Transverse colon (tissue), 4 donors: ENCODE data around the gene ACACA. TPM values are rescaled to one million over a fixed set of nuclear protein-coding genes. Genes with fewer than 3 reads are reported as not detected.

Source experiments
- DNase-seq: peaks from one replicate; pipeline ENCODE4 v3.0.0-alpha.2; 2019
- H3K27ac ChIP-seq, 4 donors: fragments of 200-600 bp; sonication (generic); 2 replicates each; pipeline ENCODE4 v1.5.1; 2016 to 2018; ENCODE audit warnings: inconsistent platforms in 4 of 4
- H3K27me3 ChIP-seq: fragments of 200-600 bp; sonication (generic); 2 replicates; pipeline ENCODE4 v1.5.1; 2017; ENCODE audit warnings: inconsistent platforms
- H3K36me3 ChIP-seq, 4 donors: fragments of 200-600 bp; sonication (generic); 2 replicates each; pipeline ENCODE4 v1.5.1; 2017 to 2019; ENCODE audit warnings: inconsistent platforms in 4 of 4
- H3K4me1 ChIP-seq, 4 donors: fragments of 200-600 bp; sonication (generic); 2 replicates each; pipeline ENCODE4 v1.5.1; 2017 to 2020; ENCODE audit warnings: inconsistent platforms in 4 of 4
- H3K4me3 ChIP-seq, 4 donors: fragments of 200-600 bp; sonication (generic); 1 replicate in 1 of 4; 2 replicates in 3 of 4; pipeline versions ENCODE4 v1.5.1 to v1.6.1; 2017 to 2019; ENCODE audit warnings: inconsistent platforms in 4 of 4
- H3K9me3 ChIP-seq, 2 donors: fragments of 200-600 bp; sonication (generic); 2 replicates each; pipeline ENCODE4 v1.5.1; 2017 to 2019; ENCODE audit warnings: inconsistent platforms in 2 of 2
- EP300 ChIP-seq: sonication (generic); formaldehyde crosslinking; IDR thresholded peaks from one replicate; pipeline ENCODE4 v1.6.1; 2017; ENCODE audit warnings: antibody characterized with exemption, low read depth
- POLR2A ChIP-seq: fragments of 450-650 bp; IDR thresholded peaks from one replicate; pipeline ENCODE4 v1.6.1; 2016; ENCODE audit warnings: antibody characterized with exemption, mild to moderate bottlenecking, moderate library complexity
- POLR2AphosphoS5 ChIP-seq, 3 donors: sonication (generic); formaldehyde crosslinking; IDR thresholded peaks; one replicate each; pipeline ENCODE4 v1.6.1; 2016; ENCODE audit warnings: antibody characterized with exemption in 3 of 3
- WGBS, 2 donors: methylation state at CpG; one replicate each; pipeline ENCODE4 v1.1.5; 2018; ENCODE audit warnings: low coverage in 1 of 2; 5-methylcytosine and 5-hydroxymethylcytosine counted together
- in situ Hi-C, 4 donors: fragments of 200-750 bp; cut with MboI; loops; one replicate each; pipeline versions ENCODE4 v1.15.0 to v1.15.1; 2017; ENCODE audit warnings: low sequenced_read_pairs in 3 of 4, low pct_ligation_motif_present in 1 of 4, low pct_unique_long_range_greater_than_20kb in 1 of 4
- intact Hi-C: fragments of 100-400 bp; cut with DNase I; formaldehyde crosslinking; loops from one replicate; pipeline ENCODE4 v1.15.1; 2023; ENCODE audit warnings: low total_unique reads
- total RNA-seq, 4 donors: library from RNA; depleted of rRNA; stranded (reverse); fragments of >200 nt; gene quantifications; one replicate each; pipeline ENCODE4 v1.1.0, GENCODE V29; 2016
- TF ChIP-seq, protein P1 (sequence below), 5 experiments: fragments of 200-600 bp in 3 of 5; fragments of 450-650 bp in 2 of 5; sonication (generic) in 3 of 5; IDR thresholded peaks; 1 replicate in 2 of 5; 2 replicates in 3 of 5; pipeline ENCODE4 v1.5.1; 2016 to 2017; ENCODE audit warnings: antibody characterized with exemption in 5 of 5, inconsistent platforms in 3 of 5, mild to moderate bottlenecking in 2 of 5, moderate library complexity in 1 of 5

Gene ACACA
- total RNA-seq, 4 donors from 2014 or later: 21.7 to 173 (median 23.9) TPM

- WGBS, 2 donors: 50% methylated on average over 13 of the region's 13 CpGs; no CpG with 5 or more reads in 1 of the 2 donors
Measured at GRCh38 chr17:37067555-37068111, 339.0 kb downstream of the ACACA start.

DNA sequence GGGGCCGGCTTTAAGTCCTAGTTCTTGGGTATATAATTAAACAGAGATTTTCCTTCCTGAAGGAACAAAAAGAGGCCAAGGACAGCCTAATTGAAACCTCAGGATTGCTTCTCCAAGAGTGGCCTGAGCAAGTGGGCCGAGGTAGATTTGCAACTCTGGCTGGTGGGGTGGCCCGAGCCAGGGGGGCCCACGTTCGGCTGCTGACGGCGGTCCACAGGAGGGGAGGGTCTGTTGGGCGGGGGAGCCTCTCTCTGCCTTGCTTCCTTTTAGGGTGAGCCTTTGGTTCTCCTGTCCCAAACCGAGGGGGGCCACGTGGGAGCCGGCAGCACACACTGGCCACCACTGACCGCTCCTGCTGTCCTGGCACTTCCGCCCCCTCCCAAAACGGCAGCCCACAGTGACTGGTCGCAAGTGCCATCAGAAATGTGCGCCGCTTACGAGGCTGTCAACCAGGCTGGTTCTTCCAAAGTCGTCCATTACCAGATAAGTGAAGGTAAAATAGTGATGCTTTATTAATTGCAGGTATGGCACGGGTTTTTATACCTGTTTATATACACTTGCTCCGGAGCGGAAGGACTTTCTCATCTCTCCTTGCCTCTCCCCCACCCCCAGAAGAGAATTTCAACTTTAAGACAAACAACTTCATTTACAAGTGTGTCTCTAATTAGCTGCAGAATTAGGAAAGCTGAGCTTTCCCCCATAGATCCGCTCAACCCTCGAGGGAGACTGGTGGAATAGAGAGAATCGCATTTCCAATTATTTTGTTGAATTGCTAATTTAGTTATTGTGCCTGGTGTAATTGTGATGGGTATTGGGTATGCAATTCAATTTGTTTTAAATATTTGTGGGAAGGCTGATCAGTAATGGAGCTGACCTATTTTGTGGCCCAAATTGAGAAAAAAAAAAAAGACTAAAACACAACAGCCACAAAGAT lies 340.0 kb downstream of the ACACA start:
- Histone ChIP-seq H3K27me3 (peaks cover 5% of the 10 kb centered on the region), H3K4me1 (peaks cover 0 to 21% (median 12%) of the 10 kb centered on the region in 4 donors), H3K9me3 (no peaks in the 10 kb centered on the region), H3K4me3 (no peak overlapping the region), H3K27ac (no peak overlapping the region), H3K36me3 (no peaks in the 10 kb centered on the region)
- DNase-seq: no peak
- 59 to 71% methylated on average over 8 to 25 of the region's 25 CpGs for WGBS, 2 donors
- intact Hi-C loops (no loop called here), in situ Hi-C loops (loop anchor here in 1 of 4 donors (25.0 kb wide), 1 partner anchor 96 kb away; no protein-coding TSS in a partner anchor)
- no peak for TF ChIP-seq POLR2AphosphoS5 (IDR thresholded peaks at IDR 0.05)
- TF ChIP-seq POLR2A: no peak
- no peak for TF ChIP-seq EP300
- TF ChIP-seq, protein P1, sequence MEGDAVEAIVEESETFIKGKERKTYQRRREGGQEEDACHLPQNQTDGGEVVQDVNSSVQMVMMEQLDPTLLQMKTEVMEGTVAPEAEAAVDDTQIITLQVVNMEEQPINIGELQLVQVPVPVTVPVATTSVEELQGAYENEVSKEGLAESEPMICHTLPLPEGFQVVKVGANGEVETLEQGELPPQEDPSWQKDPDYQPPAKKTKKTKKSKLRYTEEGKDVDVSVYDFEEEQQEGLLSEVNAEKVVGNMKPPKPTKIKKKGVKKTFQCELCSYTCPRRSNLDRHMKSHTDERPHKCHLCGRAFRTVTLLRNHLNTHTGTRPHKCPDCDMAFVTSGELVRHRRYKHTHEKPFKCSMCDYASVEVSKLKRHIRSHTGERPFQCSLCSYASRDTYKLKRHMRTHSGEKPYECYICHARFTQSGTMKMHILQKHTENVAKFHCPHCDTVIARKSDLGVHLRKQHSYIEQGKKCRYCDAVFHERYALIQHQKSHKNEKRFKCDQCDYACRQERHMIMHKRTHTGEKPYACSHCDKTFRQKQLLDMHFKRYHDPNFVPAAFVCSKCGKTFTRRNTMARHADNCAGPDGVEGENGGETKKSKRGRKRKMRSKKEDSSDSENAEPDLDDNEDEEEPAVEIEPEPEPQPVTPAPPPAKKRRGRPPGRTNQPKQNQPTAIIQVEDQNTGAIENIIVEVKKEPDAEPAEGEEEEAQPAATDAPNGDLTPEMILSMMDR (IDR thresholded peaks at IDR 0.05): no peak

More at GRCh38 chr17:37067555-37068111, 339.0 kb downstream of the ACACA start:
- peak overlapping the region in 2 of 4 donors; percentile 12 to 19 for H3K27ac ChIP-seq
- H3K4me1 ChIP-seq: peaks cover 0 to 21% (median 12%) of the 10 kb centered on the region in 4 donors
- TF ChIP-seq EP300 (no peak), POLR2AphosphoS5 (IDR thresholded peaks at IDR 0.05) (peak in 1 of 3 donors; percentile 22)
- peaks cover 5% of the 10 kb centered on the region for H3K27me3 ChIP-seq
- H3K9me3 ChIP-seq: no peaks in the 10 kb centered on the region
- DNase-seq: peak; percentile 71
- in situ Hi-C loops (loop anchor here in 1 of 4 donors (25.0 kb wide), 1 partner anchor 95 kb away; no protein-coding TSS in a partner anchor), intact Hi-C loops (no loop called here)
- no peak overlapping the region for H3K4me3 ChIP-seq
- no peaks in the 10 kb centered on the region for H3K36me3 ChIP-seq

GRCh38 chr17:37065486-37066321 lies 340.9 kb downstream of the ACACA start:
- TF ChIP-seq, protein P1 (IDR thresholded peaks at IDR 0.05): no peak
- no peak for TF ChIP-seq EP300
- TF ChIP-seq POLR2AphosphoS5 (IDR thresholded peaks at IDR 0.05): no peak
- no peak for TF ChIP-seq POLR2A
- Histone ChIP-seq H3K27ac (no peak overlapping the region), H3K4me3 (no peak overlapping the region), H3K4me1 (peaks cover 0 to 21% (median 12%) of the 10 kb centered on the region in 4 donors), H3K36me3 (no peaks in the 10 kb centered on the region), H3K27me3 (peaks cover 5% of the 10 kb centered on the region), H3K9me3 (no peaks in the 10 kb centered on the region)
- 49 to 53% methylated on average over 3 to 23 of the region's 23 CpGs for WGBS, 2 donors
- no peak for DNase-seq
- intact Hi-C loops: no loop called here
- in situ Hi-C loops: loop anchor here in 1 of 4 donors (25.0 kb wide), 1 partner anchor 97 kb away; no protein-coding TSS in a partner anchor

GRCh38 chr17:37064956-37065355 lies 341.7 kb downstream of the ACACA start:
- no peak for DNase-seq
- intact Hi-C loops: no loop called here
- 87 to 93% methylated on average over 2 to 8 of the region's 8 CpGs for WGBS, 2 donors
- Histone ChIP-seq H3K27me3 (peaks cover 5% of the 10 kb centered on the region), H3K27ac (no peak overlapping the region), H3K4me1 (peaks cover 0 to 21% (median 12%) of the 10 kb centered on the region in 4 donors), H3K9me3 (no peaks in the 10 kb centered on the region), H3K4me3 (no peak overlapping the region), H3K36me3 (no peaks in the 10 kb centered on the region)
- in situ Hi-C loops: loop anchor here in 1 of 4 donors (25.0 kb wide), 1 partner anchor 97 kb away; no protein-coding TSS in a partner anchor
- no peak for TF ChIP-seq POLR2AphosphoS5 (IDR thresholded peaks at IDR 0.05)
- TF ChIP-seq, protein P1 (IDR thresholded peaks at IDR 0.05): no peak
- TF ChIP-seq POLR2A: no peak
- TF ChIP-seq EP300: no peak
